Prostate gland (tissue), 2 donors: ENCODE results near the gene NCOA4. TPM values are rescaled to one million over a fixed set of nuclear protein-coding genes. Genes with fewer than 3 reads are reported as not detected.

Experiments used
- DNase-seq: peaks from one replicate; pipeline ENCODE4 v3.0.0-alpha.2; 2019; ENCODE audit warnings: low spot score
- H3K27ac ChIP-seq, 2 donors: fragments of 200-600 bp; sonication (generic); 2 replicates each; pipeline ENCODE4 v1.5.1; 2017 to 2019
- H3K27me3 ChIP-seq: fragments of 200-600 bp; sonication (generic); replicated peaks from 2 replicates; pipeline ENCODE4 v1.5.1; 2019; ENCODE audit not compliant: insufficient read depth
- H3K36me3 ChIP-seq, 2 donors: fragments of 200-600 bp; sonication (generic); 1 replicate in 1 of 2; 2 replicates in 1 of 2; pipeline versions ENCODE4 v1.5.1 to v1.8.1; 2017 to 2019
- H3K4me1 ChIP-seq: fragments of 200-600 bp; sonication (generic); replicated peaks from 2 replicates; pipeline ENCODE4 v1.5.1; 2019
- H3K4me3 ChIP-seq, 2 donors: fragments of 200-600 bp; sonication (generic); 2 replicates each; pipeline ENCODE4 v1.5.1; 2017 to 2019
- H3K9me3 ChIP-seq: fragments of 200-600 bp; sonication (generic); 2 replicates; pipeline ENCODE4 v1.5.1; 2017
- POLR2A ChIP-seq: fragments of 450-650 bp; IDR thresholded peaks from one replicate; pipeline ENCODE4 v1.6.1; 2016; ENCODE audit warnings: antibody characterized with exemption, mild to moderate bottlenecking
- POLR2AphosphoS5 ChIP-seq: sonication (generic); formaldehyde crosslinking; IDR thresholded peaks from one replicate; pipeline ENCODE4 v1.6.1; 2017; ENCODE audit warnings: antibody characterized with exemption
- WGBS: methylation state at CpG from one replicate; pipeline ENCODE4 v1.1.5; 2018; 5-methylcytosine and 5-hydroxymethylcytosine counted together
- intact Hi-C: fragments of 100-400 bp; cut with DNase I; formaldehyde crosslinking; loops from one replicate; pipeline ENCODE4 v1.14.2; 2022
- total RNA-seq, 2 donors: library from RNA; depleted of rRNA; stranded (reverse); fragments of >200 nt; gene quantifications; one replicate each; pipeline ENCODE4 v1.1.0, GENCODE V29; 2016
- TF ChIP-seq, protein P1 (sequence below), 4 experiments: fragments of 200-600 bp in 2 of 4; fragments of 450-650 bp in 2 of 4; sonication (generic) in 2 of 4; IDR thresholded peaks; 1 replicate in 3 of 4; 2 replicates in 1 of 4; pipeline ENCODE4 v1.5.1; 2016 to 2019; ENCODE audit warnings: antibody characterized with exemption in 4 of 4, mild to moderate bottlenecking in 2 of 4, moderate library complexity in 2 of 4

NCOA4 gene
- total RNA-seq, 2 donors from 2014 or later, result 131 to 434 TPM

DNA sequence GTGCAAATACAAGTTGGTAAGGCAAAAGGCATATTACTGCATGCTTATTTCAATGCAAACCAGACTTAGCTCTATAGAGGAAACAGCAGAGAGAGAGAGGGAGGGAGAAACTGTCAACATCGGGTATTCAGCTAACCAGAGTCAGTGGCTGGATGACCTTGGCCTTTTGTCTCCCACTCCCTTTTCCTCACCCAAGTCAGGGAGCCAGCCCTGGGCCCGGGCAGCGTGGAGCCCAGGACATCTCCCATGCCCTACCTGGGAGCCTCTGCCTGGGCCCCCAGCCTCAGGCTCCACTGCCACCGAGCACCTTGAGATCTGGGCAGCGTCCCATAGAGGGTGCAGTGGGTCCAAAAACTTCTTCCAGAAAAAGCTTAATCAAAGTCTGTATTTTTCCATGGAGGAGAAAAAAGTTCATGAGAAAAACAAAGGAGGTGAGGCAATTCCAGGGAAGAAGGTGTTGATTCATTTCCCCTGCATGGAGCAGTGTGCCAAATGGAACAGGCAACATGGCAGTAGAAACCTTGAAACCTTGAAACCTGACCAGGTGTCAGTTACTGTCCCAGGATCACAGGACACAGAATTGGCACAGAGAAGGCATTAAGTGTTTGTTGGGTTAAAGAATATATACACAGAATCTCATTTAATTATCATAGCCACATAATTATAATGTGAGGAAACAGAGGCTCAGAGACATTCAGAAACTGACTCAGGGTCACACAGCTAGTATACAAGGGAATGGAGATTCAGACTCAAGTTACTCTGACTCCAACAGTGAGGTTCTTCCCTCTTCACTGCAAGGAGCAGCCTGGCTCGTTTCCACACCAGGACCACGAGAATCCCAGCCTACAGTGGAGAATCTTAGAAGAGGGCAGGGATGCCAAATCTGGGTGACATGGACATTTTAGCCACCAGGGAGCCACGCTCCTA lies 5.8 kb upstream of the NCOA4 start:
- H3K4me1 ChIP-seq, result no peaks in the 10 kb centered on the region
- no peak overlapping the region for H3K4me3 ChIP-seq
- TF ChIP-seq, protein P1, sequence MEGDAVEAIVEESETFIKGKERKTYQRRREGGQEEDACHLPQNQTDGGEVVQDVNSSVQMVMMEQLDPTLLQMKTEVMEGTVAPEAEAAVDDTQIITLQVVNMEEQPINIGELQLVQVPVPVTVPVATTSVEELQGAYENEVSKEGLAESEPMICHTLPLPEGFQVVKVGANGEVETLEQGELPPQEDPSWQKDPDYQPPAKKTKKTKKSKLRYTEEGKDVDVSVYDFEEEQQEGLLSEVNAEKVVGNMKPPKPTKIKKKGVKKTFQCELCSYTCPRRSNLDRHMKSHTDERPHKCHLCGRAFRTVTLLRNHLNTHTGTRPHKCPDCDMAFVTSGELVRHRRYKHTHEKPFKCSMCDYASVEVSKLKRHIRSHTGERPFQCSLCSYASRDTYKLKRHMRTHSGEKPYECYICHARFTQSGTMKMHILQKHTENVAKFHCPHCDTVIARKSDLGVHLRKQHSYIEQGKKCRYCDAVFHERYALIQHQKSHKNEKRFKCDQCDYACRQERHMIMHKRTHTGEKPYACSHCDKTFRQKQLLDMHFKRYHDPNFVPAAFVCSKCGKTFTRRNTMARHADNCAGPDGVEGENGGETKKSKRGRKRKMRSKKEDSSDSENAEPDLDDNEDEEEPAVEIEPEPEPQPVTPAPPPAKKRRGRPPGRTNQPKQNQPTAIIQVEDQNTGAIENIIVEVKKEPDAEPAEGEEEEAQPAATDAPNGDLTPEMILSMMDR (IDR thresholded peaks at IDR 0.05), result no peak
- TF ChIP-seq POLR2A, result no peak
- no peak for TF ChIP-seq POLR2AphosphoS5
- WGBS, result 63% methylated on average over 8 of the region's 8 CpGs
- no peaks in the 10 kb centered on the region for H3K36me3 ChIP-seq
- DNase-seq, result no peak
- no peaks in the 10 kb centered on the region for H3K27me3 ChIP-seq
- peak overlapping the region; percentile 51 to 80 for H3K27ac ChIP-seq
- intact Hi-C loops, result no loop called here
- no peaks in the 10 kb centered on the region for H3K9me3 ChIP-seq

DNA sequence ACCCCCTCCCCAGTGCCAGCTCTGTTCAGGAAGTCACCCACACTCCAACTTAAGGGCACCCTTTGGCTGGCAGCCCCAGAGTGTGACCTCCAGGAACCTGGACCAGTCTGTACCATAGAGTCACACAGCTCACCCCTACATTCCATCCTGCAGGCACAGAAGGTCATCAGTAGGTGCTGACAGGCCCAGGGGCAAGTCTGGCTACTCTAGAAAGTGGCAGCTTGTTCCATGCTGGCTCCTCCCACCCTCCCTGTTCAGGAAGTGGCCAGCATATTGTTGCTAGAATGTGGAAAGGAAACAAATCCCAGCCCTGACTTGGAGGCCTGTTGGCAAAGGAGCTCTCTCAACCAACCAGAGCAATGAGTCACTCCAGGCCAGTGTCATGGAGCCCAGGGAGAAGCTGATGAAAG lies 3.2 kb upstream of the NCOA4 start:
- no peaks in the 10 kb centered on the region for H3K9me3 ChIP-seq
- H3K27me3 ChIP-seq, result no peaks in the 10 kb centered on the region
- H3K27ac ChIP-seq, result peak overlapping the region; percentile 41 to 95
- H3K4me1 ChIP-seq, result no peaks in the 10 kb centered on the region
- TF ChIP-seq, protein P1 (IDR thresholded peaks at IDR 0.05), result no peak
- no peak for TF ChIP-seq POLR2AphosphoS5
- no peak for TF ChIP-seq POLR2A
- intact Hi-C loops, result no loop called here
- DNase-seq, result no peak
- no peak overlapping the region for H3K4me3 ChIP-seq
- no peaks in the 10 kb centered on the region for H3K36me3 ChIP-seq

DNA sequence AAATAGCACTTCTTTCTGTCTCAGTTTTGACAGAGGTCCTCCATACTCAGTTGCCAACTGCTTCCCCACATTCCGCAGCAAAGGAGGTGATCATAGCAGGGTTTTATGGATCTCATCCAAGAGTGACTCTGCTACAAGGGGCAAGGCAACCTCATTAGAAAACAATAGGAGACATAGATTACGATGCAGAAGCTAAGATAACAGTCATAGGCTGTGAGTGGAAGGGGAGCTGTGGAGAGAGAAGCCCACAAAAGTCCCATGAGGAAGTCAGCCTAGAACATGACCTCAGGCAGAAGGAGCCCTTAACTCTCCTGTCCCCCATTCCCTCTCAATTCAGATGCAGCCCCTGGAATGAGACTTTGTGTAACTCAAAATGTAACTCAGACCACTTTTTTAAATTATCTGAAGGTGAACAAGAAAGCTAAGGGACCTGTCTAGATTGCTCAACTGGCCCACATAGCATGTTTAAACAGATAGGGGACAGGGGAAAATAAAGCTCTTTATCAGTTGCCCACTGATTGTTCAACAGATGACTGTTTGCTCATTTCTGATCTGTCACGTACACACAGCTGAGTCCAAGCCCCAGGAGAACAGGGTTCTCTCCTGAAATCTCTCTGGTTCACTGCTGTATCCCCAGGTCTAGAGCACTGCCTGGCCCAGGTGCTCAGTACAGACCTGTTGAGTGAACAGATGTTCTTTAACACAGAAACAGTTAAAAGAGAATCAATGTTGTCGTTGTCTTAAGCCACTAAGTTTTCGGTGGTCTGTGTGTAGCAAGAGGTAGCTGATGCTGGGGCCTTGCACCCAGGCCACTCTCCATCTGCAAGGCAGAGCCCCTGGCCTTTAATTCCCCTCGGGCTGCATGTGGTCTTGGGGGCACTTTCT lies 1.5 kb upstream of the NCOA4 start:
- intact Hi-C loops, result no loop called here
- TF ChIP-seq POLR2A (no peak), POLR2AphosphoS5 (no peak)
- TF ChIP-seq, protein P1 (IDR thresholded peaks at IDR 0.05), result no peak
- H3K27me3 ChIP-seq, result no peaks in the 10 kb centered on the region
- H3K27ac ChIP-seq, result peak overlapping the region; percentile 91 to 95
- 73% methylated on average over 6 of the region's 6 CpGs for WGBS
- no peak overlapping the region for H3K4me3 ChIP-seq
- no peaks in the 10 kb centered on the region for H3K9me3 ChIP-seq
- DNase-seq, result no peak
- H3K36me3 ChIP-seq, result no peaks in the 10 kb centered on the region
- no peaks in the 10 kb centered on the region for H3K4me1 ChIP-seq

DNA sequence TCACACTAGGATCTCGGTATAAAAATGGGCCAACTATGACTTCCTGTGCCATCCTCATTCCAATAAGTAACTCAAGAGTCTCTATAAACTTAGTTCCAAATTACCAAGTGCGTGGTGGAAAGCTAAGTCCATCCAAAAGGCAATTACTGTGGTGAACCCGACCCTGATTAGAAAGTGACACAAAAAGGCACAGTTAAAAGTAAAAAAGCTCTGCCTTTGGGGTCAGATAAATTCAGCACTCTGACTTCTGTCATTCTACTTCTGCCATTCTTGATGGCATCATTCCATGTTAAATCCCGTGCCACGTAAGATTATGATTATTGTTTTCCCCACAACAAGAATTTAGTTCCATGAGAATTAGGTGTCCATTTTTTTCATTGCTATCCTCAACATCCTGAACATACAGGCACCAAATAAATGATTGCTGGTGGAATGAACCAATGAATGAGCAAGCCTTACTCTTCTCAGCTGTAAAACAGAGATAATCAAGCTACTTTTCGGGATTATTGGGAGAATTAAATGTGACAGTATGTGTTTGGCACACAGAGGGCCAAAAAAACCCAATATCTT lies 877 bp downstream of the NCOA4 start:
- no peaks in the 10 kb centered on the region for H3K36me3 ChIP-seq
- no peaks in the 10 kb centered on the region for H3K27me3 ChIP-seq
- TF ChIP-seq POLR2AphosphoS5, result no peak
- TF ChIP-seq, protein P1 (IDR thresholded peaks at IDR 0.05), result no peak
- H3K9me3 ChIP-seq, result no peaks in the 10 kb centered on the region
- H3K4me1 ChIP-seq, result no peaks in the 10 kb centered on the region
- no peak for DNase-seq
- peak overlapping the region; percentile 75 to 80 for H3K4me3 ChIP-seq
- 13% methylated on average over 6 of the region's 6 CpGs for WGBS
- peak overlapping the region; percentile 91 to 95 for H3K27ac ChIP-seq
- intact Hi-C loops, result no loop called here
